SK-N-SH (cell line): Measurements from ENCODE around the gene DSEL.

Experiments
- CTCF ChIP-seq: fragments of 200-600 bp; sonication (generic); IDR thresholded peaks from 2 replicates; pipeline ENCODE4 v1.6.1; 2017; ENCODE audit warnings: antibody characterized with exemption, mild to moderate bottlenecking, moderate library complexity
- EP300 ChIP-seq, 2 experiments: IDR thresholded peaks; 2 replicates each; pipeline versions ENCODE4 v1.4.0 to v1.6.1; 2012; ENCODE audit warnings: borderline replicate concordance in 1 of 2, low read depth in 1 of 2, low read length in 1 of 2
- EZH2phosphoT487 ChIP-seq: fragments of 200-600 bp; sonication (generic); IDR thresholded peaks from 2 replicates; pipeline ENCODE4 v1.6.1; 2017; ENCODE audit warnings: low read depth, mixed run types, mild to moderate bottlenecking, antibody characterized with exemption, moderate library complexity, borderline replicate concordance
- FOXJ3 ChIP-seq: sonication (generic); formaldehyde crosslinking; IDR thresholded peaks from 2 replicates; pipeline ENCODE4 v1.5.1; 2020; ENCODE audit warnings: mild to moderate bottlenecking, missing genetic modification reagents
- FOXM1 ChIP-seq: IDR thresholded peaks from 2 replicates; pipeline ENCODE4 v1.4.0; 2012; ENCODE audit warnings: low read depth, mild to moderate bottlenecking
- GABPA ChIP-seq: IDR thresholded peaks from 2 replicates; pipeline ENCODE4 v1.4.0; 2012; ENCODE audit warnings: low read depth, mild to moderate bottlenecking
- JUND ChIP-seq: IDR thresholded peaks from 2 replicates; pipeline ENCODE4 v1.4.0; 2012
- NRF1 ChIP-seq: IDR thresholded peaks from 2 replicates; pipeline ENCODE4 v1.6.1; 2012; ENCODE audit warnings: low read depth, mild to moderate bottlenecking, low read length
- POLR2AphosphoS5 ChIP-seq: IDR thresholded peaks from 2 replicates; pipeline ENCODE4 v1.6.1; 2012; ENCODE audit warnings: low read depth, low read length
- RAD21 ChIP-seq: IDR thresholded peaks from 2 replicates; pipeline ENCODE4 v1.6.1; 2012; ENCODE audit warnings: mild to moderate bottlenecking, low read length
- RCOR1 ChIP-seq: fragments of 150-350 bp; IDR thresholded peaks from 2 replicates; pipeline ENCODE4 v1.6.1; 2017; ENCODE audit warnings: antibody characterized with exemption, low read length
- REST ChIP-seq: IDR thresholded peaks from 2 replicates; pipeline ENCODE4 v1.6.1; 2012; ENCODE audit warnings: mild to moderate bottlenecking, low read depth, low read length, moderate library complexity
- USF2 ChIP-seq: fragments of 150-350 bp; IDR thresholded peaks from 2 replicates; pipeline ENCODE4 v1.6.1; 2017; ENCODE audit warnings: antibody characterized with exemption, low read length, low read depth, borderline replicate concordance
- YY1 ChIP-seq: IDR thresholded peaks from 2 replicates; pipeline ENCODE4 v1.4.0; 2012; ENCODE audit warnings: low read depth, mild to moderate bottlenecking

- TF ChIP-seq GABPA (no peak), RAD21 (0 out of 2 replicates have a peak, but pooled peaks have one; percentile 12), FOXM1 (no peak), CTCF (no peak), NRF1 (no peak), EP300 (IDR thresholded peaks at IDR 0.05; ENCODE audit: borderline replicate concordance in 1 of 2, low read depth in 1 of 2, low read length in 1 of 2) (peak; percentile 44 to 82; a peak in 2 of 4 replicates), JUND (0 out of 2 replicates have a peak, but pooled peaks have one; percentile 16), RCOR1 (no peak; the same call in 1 of the 2 replicates), USF2 (no peak), YY1 (no peak), EZH2phosphoT487 (no peak), POLR2AphosphoS5 (no peak), FOXJ3 (CRISPR knock-in tag) (peak; percentile 62), REST (no peak)
Observed at GRCh38 chr18:67509741-67510391, 6.7 kb downstream of the DSEL start.
